HepG2 (cell line): Measurements from ENCODE around the gene YWHAQ. TPM values are rescaled to one million over a fixed set of nuclear protein-coding genes. Genes with fewer than 3 reads are reported as not detected.

ENCODE experiments used
- FOXO1 ChIP-seq: sonication (generic); formaldehyde crosslinking; IDR thresholded peaks from 2 replicates; pipeline ENCODE4 v1.4.0; 2020; ENCODE audit warnings: missing genetic modification reagents
- HDAC1 ChIP-seq: sonication (generic); formaldehyde crosslinking; IDR thresholded peaks from 2 replicates; pipeline ENCODE4 v1.5.1; 2020; ENCODE audit warnings: mild to moderate bottlenecking, missing genetic modification reagents
- KLF11 ChIP-seq: IDR thresholded peaks from 2 replicates; pipeline ENCODE4 v1.6.1; 2016; ENCODE audit warnings: missing compliant biosample characterization
- MED13 ChIP-seq: sonication (generic); formaldehyde crosslinking; IDR thresholded peaks from 2 replicates; pipeline ENCODE4 v1.5.0; 2020; ENCODE audit warnings: missing genetic modification reagents
- POLR2AphosphoS2 ChIP-seq: IDR thresholded peaks from 2 replicates; pipeline ENCODE4 v1.6.1; 2011; ENCODE audit warnings: low read depth, low read length, improper control_type of control experiment
- ZNF101 ChIP-seq: sonication (generic); formaldehyde crosslinking; IDR thresholded peaks from 2 replicates; pipeline ENCODE4 v1.4.0; 2020; ENCODE audit warnings: mild to moderate bottlenecking, low read depth, missing genetic modification reagents, borderline replicate concordance
- ZNF484 ChIP-seq: sonication (generic); formaldehyde crosslinking; IDR thresholded peaks from 2 replicates; pipeline ENCODE4 v1.5.1; 2020; ENCODE audit warnings: mild to moderate bottlenecking, low read depth, missing genetic modification reagents, borderline replicate concordance
- ZNF564 ChIP-seq: sonication (generic); formaldehyde crosslinking; IDR thresholded peaks from 2 replicates; pipeline ENCODE4 v1.8.1; 2023; ENCODE audit warnings: mild to moderate bottlenecking, missing genetic modification reagents
- ZNF7 ChIP-seq: IDR thresholded peaks from 2 replicates; pipeline ENCODE4 v1.6.1; 2016; ENCODE audit warnings: missing biosample characterization, missing genetic modification reagents
- polyA plus RNA-seq, 8 experiments: library from polyadenylated mRNA; depleted of rRNA in 3 of 8; stranded (reverse) in 7 of 8; unstranded in 1 of 8; fragments of >200 nt; fragmentation: Illumina TruSeq in 4 of 8; extraction: Trizol in 4 of 8; gene quantifications; 2 replicates each; pipeline versions ENCODE4 v1.2.1 to v1.2.3, GENCODE V29; 2011 to 2016; ENCODE audit warnings: low read depth in 4 of 8, missing spikeins in 1 of 8, mixed read lengths in 1 of 8; ENCODE audit not compliant: insufficient read depth in 1 of 8
- total RNA-seq, 5 experiments: library from RNA; depleted of rRNA; stranded (reverse); fragments of >200 nt; fragmentation: Illumina TruSeq; extraction: Trizol; gene quantifications; 2 replicates each; pipeline ENCODE4 v1.2.3, GENCODE V29; 2016; ENCODE audit warnings: low read depth in 1 of 5
- TF ChIP-seq, protein P1 (sequence below): IDR thresholded peaks from 2 replicates; pipeline ENCODE4 v1.6.1; 2018; ENCODE audit warnings: missing genetic modification reagents, mild to moderate bottlenecking, missing compliant biosample characterization
- TF ChIP-seq, protein P2 (sequence below): sonication (generic); formaldehyde crosslinking; IDR thresholded peaks from 2 replicates; pipeline ENCODE4 v1.4.0; 2020; ENCODE audit warnings: mild to moderate bottlenecking, missing genetic modification reagents
- TF ChIP-seq, protein P3 (sequence below): sonication (generic); formaldehyde crosslinking; IDR thresholded peaks from 2 replicates; pipeline ENCODE4 v1.5.0; 2020; ENCODE audit warnings: mild to moderate bottlenecking, missing genetic modification reagents
- TF ChIP-seq, protein P4 (sequence below): sonication (generic); formaldehyde crosslinking; IDR thresholded peaks from 2 replicates; pipeline ENCODE4 v1.5.1; 2020; ENCODE audit warnings: mild to moderate bottlenecking, missing genetic modification reagents
- TF ChIP-seq, protein P5 (sequence below): sonication (generic); formaldehyde crosslinking; IDR thresholded peaks from 2 replicates; pipeline ENCODE4 v1.4.0; 2020; ENCODE audit warnings: missing genetic modification reagents
- TF ChIP-seq, protein P6 (sequence below): IDR thresholded peaks from 2 replicates; pipeline ENCODE4 v1.6.1; 2016; ENCODE audit warnings: mild to moderate bottlenecking

Gene YWHAQ
- total and polyA plus RNA-seq, 2 of the 13 experiments (the other 11 are each of a cell fraction or from before 2014, with no cell fraction given) = 160 to 304 TPM

DNA sequence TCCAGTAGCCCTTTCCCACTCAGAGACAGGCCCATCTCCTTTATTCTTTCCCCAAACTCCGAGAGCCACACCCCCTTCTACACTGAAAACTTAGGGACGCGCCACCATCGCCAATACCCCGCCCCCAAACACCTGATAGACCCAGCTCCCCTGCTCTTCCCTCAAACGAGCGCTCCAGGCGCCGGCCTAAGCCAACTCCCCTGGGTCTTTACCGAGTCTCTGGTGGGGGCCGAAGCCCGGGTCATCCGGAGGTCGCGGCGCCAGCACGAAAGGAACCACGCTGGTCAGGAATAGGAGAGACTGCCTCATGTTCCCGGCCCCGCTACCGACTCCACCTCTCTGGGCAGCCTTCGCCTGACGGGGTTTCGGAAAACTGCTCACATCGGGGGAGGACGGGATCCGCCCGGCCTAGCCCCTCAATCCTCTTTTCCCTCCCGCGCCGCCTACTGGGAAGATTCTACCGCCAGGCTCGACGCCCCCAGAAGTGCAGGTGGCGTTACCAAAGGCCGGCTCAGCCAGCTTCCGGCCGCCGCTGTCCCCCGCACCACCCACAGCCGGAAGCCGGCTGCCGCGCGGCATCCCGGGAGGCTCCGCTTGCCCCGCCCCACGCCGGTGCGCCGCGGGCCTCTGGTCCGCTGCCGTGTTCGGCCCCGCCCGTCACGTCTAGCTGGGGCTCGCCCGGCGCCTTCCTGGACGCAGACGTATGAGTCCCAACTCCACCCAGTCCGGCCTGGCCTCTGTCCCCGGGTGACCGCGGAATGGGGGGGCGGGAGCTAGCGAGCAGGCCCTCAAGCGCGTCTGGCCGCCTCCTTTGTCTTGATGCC, 75.3 kb downstream of the YWHAQ start, which contains the start of gene ADAM17 (continued):
- TF ChIP-seq, protein P1, sequence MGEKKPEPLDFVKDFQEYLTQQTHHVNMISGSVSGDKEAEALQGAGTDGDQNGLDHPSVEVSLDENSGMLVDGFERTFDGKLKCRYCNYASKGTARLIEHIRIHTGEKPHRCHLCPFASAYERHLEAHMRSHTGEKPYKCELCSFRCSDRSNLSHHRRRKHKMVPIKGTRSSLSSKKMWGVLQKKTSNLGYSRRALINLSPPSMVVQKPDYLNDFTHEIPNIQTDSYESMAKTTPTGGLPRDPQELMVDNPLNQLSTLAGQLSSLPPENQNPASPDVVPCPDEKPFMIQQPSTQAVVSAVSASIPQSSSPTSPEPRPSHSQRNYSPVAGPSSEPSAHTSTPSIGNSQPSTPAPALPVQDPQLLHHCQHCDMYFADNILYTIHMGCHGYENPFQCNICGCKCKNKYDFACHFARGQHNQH = peak; percentile 89
- TF ChIP-seq HDAC1 (peak; percentile 87), ZNF101 (CRISPR knock-in tag) (0 out of 2 replicates have a peak, but pooled peaks have one; percentile 62), ZNF564 (CRISPR knock-in tag) (peak; percentile 93), ZNF484 (CRISPR knock-in tag) (no peak; the same call in 1 of the 2 replicates), ZNF7 (no peak), KLF11 (no peak), MED13 (no peak), FOXO1 (CRISPR knock-in tag) (no peak), POLR2AphosphoS2 (no peak; the same call in 1 of the 2 replicates)
- TF ChIP-seq, protein P2, sequence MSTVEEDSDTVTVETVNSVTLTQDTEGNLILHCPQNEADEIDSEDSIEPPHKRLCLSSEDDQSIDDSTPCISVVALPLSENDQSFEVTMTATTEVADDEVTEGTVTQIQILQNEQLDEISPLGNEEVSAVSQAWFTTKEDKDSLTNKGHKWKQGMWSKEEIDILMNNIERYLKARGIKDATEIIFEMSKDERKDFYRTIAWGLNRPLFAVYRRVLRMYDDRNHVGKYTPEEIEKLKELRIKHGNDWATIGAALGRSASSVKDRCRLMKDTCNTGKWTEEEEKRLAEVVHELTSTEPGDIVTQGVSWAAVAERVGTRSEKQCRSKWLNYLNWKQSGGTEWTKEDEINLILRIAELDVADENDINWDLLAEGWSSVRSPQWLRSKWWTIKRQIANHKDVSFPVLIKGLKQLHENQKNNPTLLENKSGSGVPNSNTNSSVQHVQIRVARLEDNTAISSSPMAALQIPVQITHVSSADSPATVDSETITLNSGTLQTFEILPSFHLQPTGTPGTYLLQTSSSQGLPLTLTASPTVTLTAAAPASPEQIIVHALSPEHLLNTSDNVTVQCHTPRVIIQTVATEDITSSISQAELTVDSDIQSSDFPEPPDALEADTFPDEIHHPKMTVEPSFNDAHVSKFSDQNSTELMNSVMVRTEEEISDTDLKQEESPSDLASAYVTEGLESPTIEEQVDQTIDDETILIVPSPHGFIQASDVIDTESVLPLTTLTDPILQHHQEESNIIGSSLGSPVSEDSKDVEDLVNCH (CRISPR knock-in tag) = no peak; the same call in 1 of the 2 replicates
- TF ChIP-seq, protein P3, sequence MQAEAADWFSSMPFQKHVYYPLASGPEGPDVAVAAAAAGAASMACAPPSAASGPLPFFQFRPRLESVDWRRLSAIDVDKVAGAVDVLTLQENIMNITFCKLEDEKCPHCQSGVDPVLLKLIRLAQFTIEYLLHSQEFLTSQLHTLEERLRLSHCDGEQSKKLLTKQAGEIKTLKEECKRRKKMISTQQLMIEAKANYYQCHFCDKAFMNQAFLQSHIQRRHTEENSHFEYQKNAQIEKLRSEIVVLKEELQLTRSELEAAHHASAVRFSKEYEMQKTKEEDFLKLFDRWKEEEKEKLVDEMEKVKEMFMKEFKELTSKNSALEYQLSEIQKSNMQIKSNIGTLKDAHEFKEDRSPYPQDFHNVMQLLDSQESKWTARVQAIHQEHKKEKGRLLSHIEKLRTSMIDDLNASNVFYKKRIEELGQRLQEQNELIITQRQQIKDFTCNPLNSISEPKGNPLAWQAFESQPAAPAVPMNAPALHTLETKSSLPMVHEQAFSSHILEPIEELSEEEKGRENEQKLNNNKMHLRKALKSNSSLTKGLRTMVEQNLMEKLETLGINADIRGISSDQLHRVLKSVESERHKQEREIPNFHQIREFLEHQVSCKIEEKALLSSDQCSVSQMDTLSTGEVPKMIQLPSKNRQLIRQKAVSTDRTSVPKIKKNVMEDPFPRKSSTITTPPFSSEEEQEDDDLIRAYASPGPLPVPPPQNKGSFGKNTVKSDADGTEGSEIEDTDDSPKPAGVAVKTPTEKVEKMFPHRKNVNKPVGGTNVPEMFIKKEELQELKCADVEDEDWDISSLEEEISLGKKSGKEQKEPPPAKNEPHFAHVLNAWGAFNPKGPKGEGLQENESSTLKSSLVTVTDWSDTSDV (CRISPR knock-in tag) = peak; percentile 31
- TF ChIP-seq, protein P4, sequence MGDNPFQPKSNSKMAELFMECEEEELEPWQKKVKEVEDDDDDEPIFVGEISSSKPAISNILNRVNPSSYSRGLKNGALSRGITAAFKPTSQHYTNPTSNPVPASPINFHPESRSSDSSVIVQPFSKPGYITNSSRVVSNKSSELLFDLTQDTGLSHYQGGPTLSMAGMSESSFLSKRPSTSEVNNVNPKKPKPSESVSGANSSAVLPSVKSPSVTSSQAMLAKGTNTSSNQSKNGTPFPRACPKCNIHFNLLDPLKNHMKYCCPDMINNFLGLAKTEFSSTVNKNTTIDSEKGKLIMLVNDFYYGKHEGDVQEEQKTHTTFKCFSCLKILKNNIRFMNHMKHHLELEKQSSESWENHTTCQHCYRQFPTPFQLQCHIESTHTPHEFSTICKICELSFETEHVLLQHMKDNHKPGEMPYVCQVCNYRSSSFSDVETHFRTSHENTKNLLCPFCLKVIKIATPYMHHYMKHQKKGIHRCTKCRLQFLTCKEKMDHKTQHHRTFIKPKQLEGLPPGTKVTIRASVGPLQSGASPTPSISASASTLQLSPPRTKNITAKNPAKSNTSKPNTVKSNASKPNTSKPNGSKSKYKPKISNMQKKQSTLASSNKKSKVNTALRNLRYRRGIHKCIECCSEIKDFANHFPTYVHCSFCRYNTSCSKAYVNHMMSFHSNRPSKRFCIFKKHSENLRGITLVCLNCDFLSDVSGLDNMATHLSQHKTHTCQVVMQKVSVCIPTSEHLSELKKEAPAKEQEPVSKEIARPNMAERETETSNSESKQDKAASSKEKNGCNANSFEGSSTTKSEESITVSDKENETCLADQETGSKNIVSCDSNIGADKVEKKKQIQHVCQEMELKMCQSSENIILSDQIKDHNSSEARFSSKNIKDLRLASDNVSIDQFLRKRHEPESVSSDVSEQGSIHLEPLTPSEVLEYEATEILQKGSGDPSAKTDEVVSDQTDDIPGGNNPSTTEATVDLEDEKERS (CRISPR knock-in tag) = no peak; the same call in 1 of the 2 replicates
- TF ChIP-seq, protein P5, sequence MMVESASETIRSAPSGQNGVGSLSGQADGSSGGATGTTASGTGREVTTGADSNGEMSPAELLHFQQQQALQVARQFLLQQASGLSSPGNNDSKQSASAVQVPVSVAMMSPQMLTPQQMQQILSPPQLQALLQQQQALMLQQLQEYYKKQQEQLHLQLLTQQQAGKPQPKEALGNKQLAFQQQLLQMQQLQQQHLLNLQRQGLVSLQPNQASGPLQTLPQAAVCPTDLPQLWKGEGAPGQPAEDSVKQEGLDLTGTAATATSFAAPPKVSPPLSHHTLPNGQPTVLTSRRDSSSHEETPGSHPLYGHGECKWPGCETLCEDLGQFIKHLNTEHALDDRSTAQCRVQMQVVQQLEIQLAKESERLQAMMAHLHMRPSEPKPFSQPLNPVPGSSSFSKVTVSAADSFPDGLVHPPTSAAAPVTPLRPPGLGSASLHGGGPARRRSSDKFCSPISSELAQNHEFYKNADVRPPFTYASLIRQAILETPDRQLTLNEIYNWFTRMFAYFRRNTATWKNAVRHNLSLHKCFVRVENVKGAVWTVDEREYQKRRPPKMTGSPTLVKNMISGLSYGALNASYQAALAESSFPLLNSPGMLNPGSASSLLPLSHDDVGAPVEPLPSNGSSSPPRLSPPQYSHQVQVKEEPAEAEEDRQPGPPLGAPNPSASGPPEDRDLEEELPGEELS (CRISPR knock-in tag) = peak; percentile 49; the same call in 1 of the 2 replicates
- TF ChIP-seq, protein P6, sequence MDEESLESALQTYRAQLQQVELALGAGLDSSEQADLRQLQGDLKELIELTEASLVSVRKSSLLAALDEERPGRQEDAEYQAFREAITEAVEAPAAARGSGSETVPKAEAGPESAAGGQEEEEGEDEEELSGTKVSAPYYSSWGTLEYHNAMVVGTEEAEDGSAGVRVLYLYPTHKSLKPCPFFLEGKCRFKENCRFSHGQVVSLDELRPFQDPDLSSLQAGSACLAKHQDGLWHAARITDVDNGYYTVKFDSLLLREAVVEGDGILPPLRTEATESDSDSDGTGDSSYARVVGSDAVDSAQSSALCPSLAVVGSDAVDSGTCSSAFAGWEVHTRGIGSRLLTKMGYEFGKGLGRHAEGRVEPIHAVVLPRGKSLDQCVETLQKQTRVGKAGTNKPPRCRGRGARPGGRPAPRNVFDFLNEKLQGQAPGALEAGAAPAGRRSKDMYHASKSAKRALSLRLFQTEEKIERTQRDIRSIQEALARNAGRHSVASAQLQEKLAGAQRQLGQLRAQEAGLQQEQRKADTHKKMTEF = peak; percentile 86; the same call in 1 of the 2 replicates
